Renal cortical epithelial cell (primary cell): ENCODE measurements around the gene MEIKIN. TPM values are rescaled to one million over a fixed set of nuclear protein-coding genes. Genes with fewer than 3 reads are reported as not detected.

Experiments
- DNase-seq: peaks from one replicate; pipeline ENCODE4 v3.0.0-alpha.2; 2011; ENCODE audit warnings: low read depth
- total RNA-seq: library from RNA; depleted of rRNA; stranded (reverse); fragments of >200 nt; gene quantifications from 2 replicates; pipeline ENCODE4 v1.2.3, GENCODE V29; 2014

MEIKIN gene, protein sequence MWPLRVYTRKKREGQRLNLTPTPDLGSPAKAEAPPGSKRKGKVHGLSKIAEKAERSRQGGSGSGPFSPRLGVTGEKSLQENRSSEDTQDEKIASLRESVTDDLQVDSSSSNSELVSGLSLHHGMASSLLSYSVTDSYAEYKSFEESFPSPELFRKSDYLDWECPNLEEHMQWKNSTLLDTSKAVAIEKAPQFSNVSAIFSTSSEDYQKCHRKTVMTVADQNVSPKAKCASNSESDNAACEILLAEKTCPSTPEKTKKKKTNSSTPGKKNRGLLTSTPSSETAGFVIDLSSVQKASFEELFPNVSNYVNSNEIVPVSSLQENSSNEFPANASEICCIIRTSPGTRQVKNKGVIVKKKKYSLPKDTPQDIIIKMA
- not detected in 2 replicates for total RNA-seq

DNA sequence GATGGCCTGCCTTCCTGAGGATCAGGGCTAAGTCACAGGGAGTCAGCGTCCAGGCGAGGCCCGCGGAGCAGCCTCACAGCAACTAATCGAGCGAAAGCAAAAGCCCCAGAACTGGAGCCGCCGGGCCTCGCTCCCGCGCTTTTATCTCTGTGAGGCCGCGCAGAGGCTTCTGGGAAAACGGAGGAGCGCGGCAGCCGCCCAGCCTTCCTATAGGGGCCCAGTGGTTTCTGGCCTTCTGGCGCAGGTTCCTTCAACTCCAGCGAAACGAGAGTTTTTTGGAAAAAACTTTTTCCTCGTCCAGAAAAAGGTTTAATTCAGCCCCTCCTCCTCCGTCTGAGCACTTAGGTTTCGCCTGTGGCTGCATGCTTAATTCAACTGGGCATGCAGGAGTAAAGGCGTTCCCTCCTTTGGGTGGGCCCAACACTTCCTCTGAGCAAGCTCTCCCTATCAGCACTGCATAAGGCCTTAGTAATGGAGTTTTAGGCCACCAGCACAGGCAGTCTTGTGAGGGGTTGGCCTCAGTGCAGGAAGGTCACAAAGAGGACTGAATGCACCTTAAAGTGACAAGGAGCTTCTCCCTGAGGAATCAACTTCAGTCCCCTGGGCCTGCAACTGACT, at the start of gene MEIKIN:
Gene MEIKIN (minus strand): TSS at position 113 of the 618 bp plus-strand sequence. CDS start 158 bp downstream, outside the sequence.
- no peak for DNase-seq

DNA sequence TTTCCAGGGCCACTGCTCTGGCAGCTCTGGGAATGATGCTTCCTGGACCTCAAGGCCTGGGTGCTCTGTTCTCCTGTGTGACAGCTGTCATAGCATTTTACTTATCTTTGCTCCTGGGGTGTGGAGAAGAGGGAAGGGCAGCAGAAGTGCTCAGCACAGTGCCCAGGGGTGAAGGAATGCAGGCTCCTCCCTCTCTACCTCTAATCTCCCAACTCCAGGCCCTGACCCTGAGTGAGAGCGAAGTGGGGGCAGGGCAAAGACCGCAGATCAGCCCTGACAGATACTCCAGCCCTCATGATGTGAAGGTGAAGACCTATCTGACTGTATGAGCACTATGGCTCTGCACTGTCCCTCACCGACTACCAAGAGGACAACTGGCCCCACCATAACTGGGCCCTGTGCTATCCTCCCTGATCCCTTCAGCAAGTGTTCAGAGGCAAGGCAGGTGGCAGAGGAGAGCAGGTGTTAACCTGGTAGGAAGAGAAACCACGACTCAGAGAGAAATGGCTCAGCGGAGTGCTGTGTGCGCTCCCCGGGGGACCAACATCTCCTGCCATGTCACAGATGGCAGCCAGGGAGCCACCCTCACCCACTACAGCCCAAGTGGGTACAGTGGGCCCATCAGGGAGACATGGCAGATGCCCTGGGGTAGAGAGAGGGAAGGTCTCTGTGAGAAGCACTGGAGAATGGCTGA, 49.2 kb upstream of the MEIKIN start:
- no peak for DNase-seq

DNA sequence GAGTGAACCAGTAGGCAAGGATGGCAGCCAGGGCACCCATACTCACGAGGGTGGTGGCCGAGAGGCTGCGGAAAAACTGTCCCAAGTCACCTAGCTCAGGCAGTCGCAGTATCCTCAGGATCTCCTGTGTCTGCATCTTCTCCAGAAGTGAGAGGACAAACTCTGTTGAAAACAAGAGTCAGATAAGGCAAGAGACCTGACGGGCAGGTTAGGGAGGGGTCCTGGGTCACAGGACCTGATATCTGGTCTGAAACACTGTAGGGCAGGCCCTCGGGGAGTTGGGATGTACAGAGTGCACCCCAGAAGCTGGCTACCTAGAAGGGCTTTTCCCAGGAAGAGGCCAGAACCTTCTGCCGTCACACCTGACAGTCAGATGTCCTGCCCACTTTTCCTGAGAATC, 48.6 kb upstream of the MEIKIN start:
- no peak for DNase-seq

DNA sequence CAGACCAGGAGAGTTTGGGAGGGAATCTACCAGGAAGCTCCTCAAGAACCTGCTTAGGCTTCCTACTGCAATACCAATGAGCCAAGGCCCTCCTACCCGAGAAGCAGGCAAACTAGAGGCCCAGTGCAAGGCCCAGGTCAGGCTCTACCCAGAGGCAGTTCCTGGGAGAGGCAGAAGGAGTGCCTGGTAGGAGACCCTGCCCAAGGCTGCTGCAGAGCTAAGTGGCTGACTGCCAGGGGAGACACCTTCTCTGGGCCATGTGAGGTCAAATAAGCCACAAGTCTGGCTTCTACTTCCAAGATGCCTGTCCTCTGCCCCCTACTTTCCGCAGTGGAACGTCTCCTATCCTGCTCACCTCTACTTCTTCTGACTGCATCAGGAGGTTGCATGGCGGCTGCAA, 48.2 kb upstream of the MEIKIN start:
- no peak for DNase-seq

DNA sequence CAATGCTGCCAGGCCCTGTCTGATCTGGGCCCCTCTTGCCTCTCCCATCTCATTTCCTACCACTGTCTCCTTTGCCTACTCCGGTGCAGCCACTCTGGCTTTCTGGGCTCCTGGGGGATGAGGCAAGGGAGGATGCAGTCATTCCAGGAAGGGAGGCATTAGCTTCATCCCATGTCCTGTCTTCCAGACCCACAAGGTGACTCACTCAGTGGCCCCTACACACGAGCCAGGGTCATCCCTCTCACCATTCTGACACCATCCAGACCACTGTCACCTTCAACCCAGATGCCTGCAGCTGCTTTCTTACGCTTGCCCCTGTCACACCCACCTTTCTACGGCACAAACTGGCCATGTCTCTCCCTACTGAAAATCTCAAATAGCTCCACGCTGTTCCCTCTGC, 46.9 kb upstream of the MEIKIN start:
- DNase-seq = no peak

DNA sequence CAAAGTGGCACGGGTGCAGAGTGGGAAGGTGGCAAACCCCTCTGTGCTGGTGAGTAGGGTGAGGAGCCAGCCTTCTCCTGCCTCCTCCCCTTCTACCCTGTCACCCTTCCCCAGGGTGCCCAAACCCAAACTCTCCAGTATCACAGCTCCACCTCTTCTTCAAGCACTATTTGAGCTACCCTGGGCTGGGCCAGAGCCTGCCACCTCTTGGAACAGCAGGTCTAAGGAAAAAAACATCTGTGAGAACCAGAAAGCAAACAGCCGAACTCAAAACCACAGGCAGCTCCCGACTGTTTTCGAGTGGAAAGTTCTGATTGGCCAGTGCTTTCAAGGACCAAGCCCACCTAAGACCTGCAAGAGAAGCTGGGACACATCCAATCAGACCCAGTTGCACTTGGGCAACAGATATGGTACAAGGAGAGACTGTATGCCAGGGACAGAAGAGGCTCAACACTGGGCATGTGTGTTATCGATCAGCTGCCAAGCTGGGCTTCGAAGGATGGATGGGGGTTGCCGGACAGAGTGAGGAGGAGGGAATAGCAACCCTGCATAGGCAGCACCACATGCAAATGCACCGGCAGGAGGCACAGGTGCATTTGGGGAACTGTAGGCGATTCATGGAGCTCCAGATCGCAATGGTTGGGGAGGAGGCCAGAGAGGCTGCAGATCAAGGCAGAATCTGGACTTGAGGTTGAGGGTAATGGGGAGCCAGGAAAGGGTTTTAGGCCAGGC, 46.3 kb upstream of the MEIKIN start:
- DNase-seq = no peak

DNA sequence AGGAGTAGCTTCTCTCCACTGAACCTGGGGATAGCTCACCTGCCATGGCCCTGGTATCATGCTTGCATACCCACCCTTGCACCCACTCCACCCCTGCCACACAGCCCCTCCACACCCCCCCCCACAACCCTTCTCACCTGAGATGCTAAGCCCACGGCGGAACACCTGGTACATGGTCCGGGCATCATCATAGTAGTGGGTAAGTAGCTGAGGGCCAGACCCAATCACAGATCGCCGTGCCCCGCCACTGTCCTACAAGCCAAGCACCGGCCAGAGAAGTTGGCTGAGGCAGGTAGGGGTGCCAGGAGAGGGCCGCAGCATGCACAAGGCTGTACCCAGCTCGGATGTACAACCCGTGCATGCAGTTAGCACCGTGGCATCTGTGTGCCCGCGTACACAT, 45.3 kb upstream of the MEIKIN start:
- no peak for DNase-seq

DNA sequence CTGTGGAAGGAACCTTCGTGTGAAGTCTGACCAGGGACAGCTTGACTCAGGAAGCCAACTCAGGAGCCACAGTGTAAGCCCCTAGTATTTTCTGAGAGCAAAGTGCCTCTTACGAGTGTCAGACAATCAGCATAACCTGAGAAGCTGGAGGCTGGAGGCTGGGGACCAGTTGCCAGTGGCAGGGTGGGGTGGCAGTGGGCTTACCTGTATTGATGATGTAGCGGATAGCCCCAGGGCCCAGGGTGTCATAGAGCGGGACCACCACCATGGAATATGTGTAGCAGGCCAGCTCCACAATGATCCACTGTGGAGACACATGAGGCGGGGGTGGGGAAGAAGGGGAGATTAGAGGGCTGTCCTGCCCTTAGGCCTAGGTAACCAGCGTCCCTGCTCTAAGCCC, 43.1 kb upstream of the MEIKIN start:
- DNase-seq = no peak

DNA sequence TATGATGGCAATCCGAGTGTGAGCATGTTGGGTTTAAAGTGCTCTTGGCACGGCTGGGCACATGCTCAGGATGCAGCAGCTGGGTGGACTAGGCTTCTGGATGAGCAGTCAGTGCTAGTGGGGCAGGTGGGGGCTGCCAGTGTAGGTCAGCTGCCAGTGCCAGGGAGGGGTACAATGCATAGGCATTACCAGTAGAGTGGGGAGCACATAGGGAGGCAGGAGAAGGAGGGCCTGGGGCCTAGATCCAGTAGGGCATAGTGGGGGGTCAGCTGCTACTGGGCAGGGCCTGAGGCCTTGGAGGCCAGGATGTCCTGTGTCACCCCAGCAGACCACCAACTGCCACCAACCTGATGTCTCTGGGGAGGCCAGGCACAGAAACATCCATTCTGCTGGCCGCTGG, 41.8 kb upstream of the MEIKIN start:
- DNase-seq = no peak

DNA sequence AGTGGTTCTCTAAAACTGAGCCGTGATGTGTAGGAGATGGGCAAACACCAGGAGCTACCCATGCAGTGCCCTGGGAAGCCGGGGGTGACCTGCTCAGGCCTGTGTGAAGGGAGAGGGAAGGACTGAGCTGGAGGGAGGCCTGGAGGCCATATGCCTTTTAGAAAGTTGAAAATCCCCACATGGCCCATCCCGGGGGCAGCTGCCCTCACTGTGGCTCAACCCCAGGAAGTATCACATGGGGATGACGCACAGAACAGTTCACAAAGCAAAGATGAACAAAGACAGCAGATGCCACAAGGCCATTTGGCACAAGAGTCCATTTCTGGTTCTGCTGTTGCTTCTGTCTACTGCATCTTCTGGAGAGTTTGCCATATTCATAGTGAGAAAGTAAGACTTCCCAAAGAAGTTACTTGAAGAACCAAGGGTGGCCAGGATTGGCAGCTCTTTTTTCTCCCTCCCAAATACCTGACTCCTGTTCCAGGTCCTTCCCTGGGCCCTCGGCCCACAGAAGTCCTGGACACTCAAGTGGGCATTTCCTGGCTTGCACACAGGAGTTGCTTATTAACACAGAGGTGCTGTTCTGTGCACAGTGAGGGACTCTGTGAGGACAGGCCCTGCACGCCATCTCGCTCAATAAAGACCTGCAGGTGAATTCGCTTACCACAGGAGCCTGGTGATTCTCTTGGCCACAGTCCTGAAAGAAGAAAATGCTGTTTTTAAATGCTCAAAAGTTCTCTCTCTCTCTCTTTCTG, 40.9 kb upstream of the MEIKIN start:
- no peak for DNase-seq

DNA sequence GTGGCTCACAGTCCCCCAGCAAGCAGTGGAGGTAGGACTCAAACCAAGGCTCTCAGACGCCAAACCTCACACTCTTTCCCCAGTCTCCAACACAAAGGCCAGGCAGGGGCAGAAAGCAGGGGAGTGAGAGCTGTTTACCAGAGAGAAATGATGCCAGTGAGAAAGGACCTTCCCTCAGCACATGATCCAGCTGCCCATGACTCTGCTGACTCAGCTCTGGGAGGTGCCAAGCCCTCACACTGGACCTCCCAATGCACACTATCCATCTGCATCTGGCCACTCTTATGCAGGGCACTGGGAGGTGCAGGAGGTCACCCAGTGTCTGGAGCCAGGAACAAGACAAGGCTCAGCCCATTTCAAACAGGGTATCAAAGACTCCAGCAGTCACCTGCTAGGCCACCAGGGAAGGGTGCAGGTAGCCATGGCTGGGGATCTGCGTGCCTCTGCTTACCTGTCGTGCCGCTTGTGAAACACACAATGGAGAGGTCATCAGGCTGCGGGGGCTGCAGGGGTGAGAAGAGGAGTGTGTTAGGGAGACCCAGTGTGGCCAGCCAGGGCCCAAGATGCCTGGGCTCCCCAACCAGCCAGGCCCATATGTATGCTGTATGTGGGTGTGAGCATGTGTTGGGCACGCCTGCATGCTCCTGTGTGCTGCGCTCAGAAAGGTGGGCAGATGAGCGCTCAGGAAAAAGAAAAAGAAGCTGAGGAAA, 39.6 kb upstream of the MEIKIN start:
- no peak for DNase-seq

DNA sequence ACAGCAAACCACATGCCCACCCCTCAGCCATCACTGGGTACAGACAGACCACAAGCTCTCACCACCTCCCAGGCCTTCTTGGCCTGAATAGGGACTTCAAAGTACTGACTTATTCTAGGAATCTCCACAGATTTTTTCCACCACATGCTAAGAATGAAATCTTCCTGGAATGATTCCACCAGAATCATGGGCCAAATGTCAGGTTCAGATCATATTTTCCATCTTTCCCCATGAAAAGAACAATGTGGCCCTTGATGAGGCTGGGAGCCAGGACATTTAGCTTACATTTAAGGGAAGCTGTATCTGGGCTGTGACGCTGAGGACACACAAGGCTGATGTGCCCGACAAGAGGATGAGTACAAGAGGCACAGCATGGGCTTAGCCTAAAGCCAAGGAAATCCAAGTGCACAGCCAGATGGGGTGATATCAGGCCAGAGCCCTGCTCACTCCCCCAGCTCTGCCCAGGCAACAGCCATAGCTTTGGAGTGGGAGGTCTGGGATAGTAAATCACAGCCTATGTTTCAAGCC, 37.8 kb upstream of the MEIKIN start:
- no peak for DNase-seq

DNA sequence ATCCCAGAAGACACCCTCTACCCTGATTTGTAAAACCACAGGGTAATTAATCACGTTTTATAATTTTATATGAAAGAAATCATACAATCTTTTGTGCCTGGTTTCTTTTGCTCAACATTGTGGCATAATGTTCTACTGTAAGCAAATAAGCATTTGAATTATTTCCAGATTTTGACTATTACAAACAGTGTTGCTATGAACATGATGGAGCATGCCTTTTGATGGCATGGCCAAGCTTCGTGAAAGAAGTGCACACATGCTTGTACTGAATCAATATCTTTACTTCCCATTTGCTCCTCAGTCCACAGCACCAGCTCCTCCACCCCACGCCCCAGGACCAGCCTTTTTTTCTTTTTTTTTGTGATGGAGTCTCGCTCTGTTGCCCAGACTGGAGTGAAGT, 36.1 kb upstream of the MEIKIN start:
- no peak for DNase-seq

DNA sequence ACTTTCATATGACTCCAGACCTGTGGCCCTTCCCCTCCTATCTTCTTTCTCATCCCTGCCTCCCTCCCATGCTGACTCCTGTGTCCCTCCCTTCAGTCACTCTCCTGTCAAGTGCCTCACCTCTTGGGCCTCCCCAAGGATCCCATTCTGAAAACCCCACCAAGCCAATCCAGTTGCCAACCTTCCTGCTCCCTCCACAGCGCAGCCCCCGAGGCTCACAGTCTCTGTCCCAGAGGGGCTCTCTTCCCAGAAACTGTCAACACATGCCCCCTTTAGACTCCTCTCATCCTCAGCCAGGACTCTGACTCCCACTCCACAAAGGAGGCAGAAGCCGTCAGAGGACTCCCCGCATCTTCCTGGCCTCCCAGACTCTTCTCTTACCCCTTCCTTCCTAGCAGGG, 35.2 kb upstream of the MEIKIN start:
- DNase-seq = no peak

DNA sequence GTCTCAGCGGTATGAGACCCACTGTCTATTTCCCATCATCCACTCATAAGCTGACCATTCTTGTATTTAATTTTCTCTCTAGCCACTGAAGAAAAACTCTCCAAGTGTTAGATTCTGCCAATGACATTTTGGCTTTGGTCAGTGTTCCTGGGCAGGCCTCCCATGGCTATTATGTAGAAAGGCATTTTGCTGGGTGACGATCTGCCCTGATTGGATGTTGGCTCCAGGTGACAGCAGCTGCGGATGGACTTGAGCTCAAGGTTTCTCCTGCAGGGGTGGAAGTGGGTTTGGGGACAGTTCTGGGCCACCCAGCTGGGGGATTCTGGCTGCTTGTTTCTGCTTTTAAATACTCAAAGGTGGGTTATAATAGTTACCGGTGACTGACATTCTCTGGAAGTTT, 34.4 kb upstream of the MEIKIN start:
- DNase-seq = no peak

DNA sequence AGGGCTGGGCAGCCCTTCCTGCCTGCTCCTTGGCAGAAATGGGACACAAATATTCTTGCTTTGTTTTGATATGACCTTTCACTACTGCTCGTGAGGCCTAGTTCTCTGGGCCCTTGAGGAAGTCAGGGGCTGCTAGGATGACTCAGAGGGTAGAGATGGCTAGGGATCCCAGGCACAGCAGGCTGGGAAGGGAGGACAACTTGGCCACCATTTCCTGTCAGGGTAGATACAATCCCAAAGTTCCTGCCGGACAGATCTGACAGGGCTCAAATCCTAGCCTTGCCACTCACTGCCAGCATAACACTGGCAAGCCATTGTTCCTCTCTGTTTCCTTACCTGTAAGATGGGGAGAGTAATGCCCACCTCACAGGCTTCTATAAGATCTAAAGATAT, 31.7 kb upstream of the MEIKIN start:
- no peak for DNase-seq

DNA sequence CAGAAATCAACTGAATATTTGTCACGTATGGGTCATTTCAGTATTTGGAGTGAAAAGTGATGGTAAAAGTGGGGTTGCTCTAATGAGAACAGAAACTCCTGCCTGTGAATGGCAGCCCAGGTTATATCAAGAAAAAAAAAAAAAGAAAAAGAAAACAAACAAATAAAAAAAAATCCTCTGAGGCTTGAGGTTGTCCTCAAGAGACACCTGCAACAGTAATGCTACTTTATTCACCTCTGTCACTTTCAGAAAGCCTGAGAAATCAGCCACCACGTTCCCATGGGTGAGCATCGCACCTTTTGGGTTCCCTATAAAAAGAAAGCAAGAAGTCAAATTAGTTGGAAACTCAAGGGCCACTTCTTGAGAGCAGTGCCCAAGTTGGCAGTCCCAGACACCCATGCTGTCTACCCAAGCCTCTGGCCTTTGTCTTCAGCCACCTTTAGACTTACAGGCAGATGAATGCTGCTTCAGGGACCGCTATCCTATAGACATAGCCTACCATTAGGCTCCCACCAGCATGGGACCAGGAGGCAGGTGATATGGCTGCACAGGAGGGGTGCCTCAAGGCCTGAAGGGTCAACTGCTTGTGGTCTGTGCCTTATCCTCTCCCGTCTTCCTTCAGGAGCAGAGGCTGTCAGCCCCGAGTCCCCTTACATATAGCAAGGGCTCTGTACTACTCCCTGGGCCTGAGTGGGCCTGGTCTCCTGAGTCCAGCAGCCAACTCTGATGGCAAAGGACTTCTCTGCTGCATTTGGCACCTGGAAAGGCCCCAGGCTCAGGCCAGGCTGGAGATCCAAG, 31.1 kb upstream of the MEIKIN start:
- DNase-seq = no peak

DNA sequence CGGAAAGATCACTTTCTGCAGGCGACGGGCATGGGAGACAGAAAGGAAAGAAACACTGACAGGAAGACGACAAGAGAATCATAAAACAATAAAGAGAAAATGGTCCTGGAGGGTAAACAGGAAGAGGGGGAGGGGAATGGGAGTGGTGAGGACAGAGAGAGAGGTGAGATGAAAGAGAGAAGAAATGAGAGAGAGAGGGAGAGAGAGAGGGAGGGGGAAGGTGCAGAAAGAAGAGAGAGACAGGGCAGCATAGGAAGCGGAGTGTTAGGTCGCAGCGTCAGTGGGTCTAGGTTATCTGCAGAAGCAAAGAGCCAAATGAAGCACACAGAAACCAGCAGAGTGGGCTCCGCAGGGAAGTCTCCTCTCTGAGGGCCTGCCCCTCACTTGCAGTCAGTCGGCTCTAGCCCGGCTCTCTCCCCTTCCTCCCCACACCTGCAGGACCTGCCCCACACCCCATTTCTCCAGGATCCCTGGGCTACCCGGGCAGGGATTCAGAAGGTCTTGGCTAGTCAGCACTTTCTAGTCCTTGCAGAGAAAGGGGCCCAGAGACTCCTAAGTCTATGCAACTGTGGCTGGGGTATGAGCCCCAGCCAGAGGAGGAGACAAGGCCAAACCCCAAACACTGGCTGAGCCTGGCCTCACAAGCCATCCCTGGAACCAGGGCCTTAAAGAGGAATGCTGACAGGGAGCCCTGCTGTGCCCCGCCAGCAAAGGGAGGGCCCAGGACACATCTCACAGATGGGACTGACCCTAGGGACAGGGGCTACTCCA, 29.7 kb upstream of the MEIKIN start:
- no peak for DNase-seq

DNA sequence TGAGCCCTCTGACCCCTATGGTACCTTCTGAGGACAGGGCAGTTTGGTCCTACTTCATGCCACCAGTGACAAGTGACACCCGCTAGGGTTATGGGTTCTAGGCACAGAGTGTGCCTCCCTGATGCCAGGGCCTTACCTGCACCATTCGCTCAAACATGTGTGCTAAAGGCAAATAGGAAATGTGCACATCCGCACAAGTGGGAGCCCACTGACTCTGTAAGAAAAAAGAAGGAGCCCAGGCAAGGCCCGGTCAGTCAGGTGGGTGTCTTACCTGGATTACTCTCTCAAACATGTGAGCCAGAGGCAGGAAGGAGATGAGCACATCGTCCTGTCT, 29.1 kb upstream of the MEIKIN start:
- no peak for DNase-seq
